HFF-Myc (cell line): Measurements from ENCODE around the gene WDR11.
"Not testable (repeated sequence)": the region's sequence is repeated elsewhere in the genome, so short reads cannot be mapped to it uniquely, and the experiment has no call there.

ENCODE experiments used
- DNase-seq: peaks from one replicate; pipeline ENCODE4 v3.0.0-alpha.2; 2011; ENCODE audit warnings: low read depth; ENCODE audit errors: extremely low read depth
- H3K4me3 ChIP-seq: replicated peaks from 2 replicates; pipeline ENCODE4 v1.5.1; 2011; ENCODE audit warnings: low read depth, mild to moderate bottlenecking, control low read depth, low read length
- CTCF ChIP-seq: IDR thresholded peaks from 2 replicates; pipeline ENCODE4 v1.5.1; 2012; ENCODE audit warnings: mild to moderate bottlenecking, low read depth, low read length, control low read depth; ENCODE audit errors: missing control alignments

WDR11 gene

GRCh38 chr10:120891365-120891764, 40.2 kb downstream of the WDR11 start:
- DNase-seq = no peak
- H3K4me3 ChIP-seq = no peak overlapping the region
- no peak for TF ChIP-seq CTCF

- no peak overlapping the region for H3K4me3 ChIP-seq
- DNase-seq = no peak
- no peak for TF ChIP-seq CTCF
These were observed 43.4 kb downstream of the WDR11 start for GRCh38 chr10:120894556-120894955.

- DNase-seq = no peak
- no peak for TF ChIP-seq CTCF
These were observed 46.2 kb downstream of the WDR11 start for GRCh38 chr10:120897343-120897742.

DNA sequence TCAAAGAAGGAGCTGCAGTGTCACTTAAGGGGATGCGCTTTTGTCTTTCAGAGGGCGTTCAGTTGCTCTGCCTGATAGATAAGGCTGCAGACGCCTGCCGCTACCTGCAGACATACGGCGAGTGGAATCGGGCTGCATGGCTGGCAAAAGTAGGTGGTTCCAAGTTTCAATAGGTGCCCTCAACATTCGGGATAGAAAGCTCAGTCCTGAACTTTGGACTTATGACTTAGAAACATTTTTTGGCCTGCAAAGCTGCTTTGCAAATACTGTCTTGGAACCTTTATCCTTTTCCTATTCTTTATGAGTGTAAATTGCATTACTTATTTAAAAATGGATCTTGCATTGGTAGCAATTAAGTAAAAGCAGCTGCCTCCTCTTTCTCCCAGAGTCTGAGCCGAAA, 54.1 kb downstream of the WDR11 start:
- no peak for DNase-seq
- H3K4me3 ChIP-seq = no peak overlapping the region
- TF ChIP-seq CTCF = no peak

More at GRCh38 chr10:120897343-120897742, 46.2 kb downstream of the WDR11 start:
- no peak overlapping the region for H3K4me3 ChIP-seq

- DNase-seq = no peak
- H3K4me3 ChIP-seq = no peak overlapping the region
- no peak for TF ChIP-seq CTCF
These were observed 66.5 kb downstream of the WDR11 start for GRCh38 chr10:120917521-120918250.

DNA sequence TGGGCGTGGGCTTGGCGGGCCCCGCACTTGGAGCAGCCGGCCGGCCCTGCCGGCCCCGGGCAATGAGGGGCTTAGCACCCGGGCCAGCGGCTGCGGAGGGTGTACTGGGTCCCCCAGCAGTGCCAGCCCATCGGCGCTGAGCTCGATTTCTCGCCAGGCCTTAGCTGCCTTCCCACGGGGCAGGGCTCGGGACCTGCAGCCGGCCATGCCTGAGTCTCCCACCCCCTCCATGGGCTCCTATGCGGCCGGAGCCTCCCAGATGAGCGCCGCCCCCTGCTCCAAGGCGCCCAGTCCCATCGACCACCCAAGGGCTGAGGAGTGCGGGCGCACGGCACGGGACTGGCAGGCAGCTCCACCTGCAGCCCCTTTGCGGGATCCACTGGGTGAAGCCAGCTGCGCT, 72.7 kb downstream of the WDR11 start:
- H3K4me3 ChIP-seq, DNase-seq: not testable (repeated sequence)

- DNase-seq = no peak
- no peak overlapping the region for H3K4me3 ChIP-seq
- no peak for TF ChIP-seq CTCF
These were observed 75.4 kb downstream of the WDR11 start for GRCh38 chr10:120926611-120927010.
